Measurements from ENCODE around the gene KRTAP2-2. TPM values are rescaled to one million over a fixed set of nuclear protein-coding genes. Genes with fewer than 3 reads are reported as not detected.

Gene KRTAP2-2
- total RNA-seq, 1 donor from 2014 or later: not detected

GRCh38 chr17:41015454-41015853, 39.6 kb downstream of the KRTAP2-2 start:
- Mint-ChIP-seq H3K4me1 (no peaks in the 10 kb centered on the region), H3K36me3 (no peaks in the 10 kb centered on the region), H3K4me3 (no peak overlapping the region), H3K9me3 (no peaks in the 10 kb centered on the region), H3K27me3 (ENCODE audit: insufficient read depth, low read depth) (no peaks in the 10 kb centered on the region), H3K27ac (no peak overlapping the region)
- Histone ChIP-seq H3K36me3 (no peaks in the 10 kb centered on the region), H4K20me1 (ENCODE audit: low read depth) (no peaks in the 10 kb centered on the region), H3F3A (ENCODE audit: low read depth) (no peaks in the 10 kb centered on the region), H3K27ac (no peak overlapping the region), H3K9me3 (ENCODE audit: low read depth) (no peaks in the 10 kb centered on the region), H3K9ac (no peak overlapping the region), H3K4me1 (no peaks in the 10 kb centered on the region), H3K4me2 (no peak overlapping the region), H3K79me2 (ENCODE audit: low read depth) (no peaks in the 10 kb centered on the region), H3K4me3 (no peak overlapping the region), H2AFZ (replicated peaks) (no peak overlapping the region), H3K27me3 (no peaks in the 10 kb centered on the region)
- no peak for DNase-seq (ENCODE audit: low spot score)
- TF ChIP-seq EZH2phosphoT487 (IDR thresholded peaks at IDR 0.05) (no peak), EZH2 (IDR thresholded peaks at IDR 0.05) (no peak)
- TF ChIP-seq, protein P1, sequence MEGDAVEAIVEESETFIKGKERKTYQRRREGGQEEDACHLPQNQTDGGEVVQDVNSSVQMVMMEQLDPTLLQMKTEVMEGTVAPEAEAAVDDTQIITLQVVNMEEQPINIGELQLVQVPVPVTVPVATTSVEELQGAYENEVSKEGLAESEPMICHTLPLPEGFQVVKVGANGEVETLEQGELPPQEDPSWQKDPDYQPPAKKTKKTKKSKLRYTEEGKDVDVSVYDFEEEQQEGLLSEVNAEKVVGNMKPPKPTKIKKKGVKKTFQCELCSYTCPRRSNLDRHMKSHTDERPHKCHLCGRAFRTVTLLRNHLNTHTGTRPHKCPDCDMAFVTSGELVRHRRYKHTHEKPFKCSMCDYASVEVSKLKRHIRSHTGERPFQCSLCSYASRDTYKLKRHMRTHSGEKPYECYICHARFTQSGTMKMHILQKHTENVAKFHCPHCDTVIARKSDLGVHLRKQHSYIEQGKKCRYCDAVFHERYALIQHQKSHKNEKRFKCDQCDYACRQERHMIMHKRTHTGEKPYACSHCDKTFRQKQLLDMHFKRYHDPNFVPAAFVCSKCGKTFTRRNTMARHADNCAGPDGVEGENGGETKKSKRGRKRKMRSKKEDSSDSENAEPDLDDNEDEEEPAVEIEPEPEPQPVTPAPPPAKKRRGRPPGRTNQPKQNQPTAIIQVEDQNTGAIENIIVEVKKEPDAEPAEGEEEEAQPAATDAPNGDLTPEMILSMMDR (IDR thresholded peaks at IDR 0.05): no peak

DNA sequence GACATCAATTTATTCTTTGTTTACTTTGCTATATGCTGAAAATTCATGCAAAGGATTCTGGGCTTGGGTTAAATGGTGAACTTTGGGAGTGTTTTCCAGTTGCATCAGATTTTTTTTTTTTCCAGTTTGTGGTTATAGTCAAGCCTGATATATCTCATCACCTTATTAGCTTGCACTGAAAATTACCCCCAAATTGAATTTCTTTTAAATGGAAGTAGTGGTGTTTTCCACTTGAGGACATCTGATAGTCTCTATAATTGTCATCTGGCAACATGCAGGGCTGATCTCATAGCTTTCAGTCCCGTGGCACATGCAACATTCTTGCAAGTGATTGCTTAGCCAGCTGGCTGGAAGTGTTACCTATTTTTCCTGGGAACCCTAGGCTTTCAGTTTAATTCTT, 41.4 kb downstream of the KRTAP2-2 start:
- H3K9me3 ChIP-seq (ENCODE audit: low read depth): no peaks in the 10 kb centered on the region
- no peaks in the 10 kb centered on the region for H4K20me1 ChIP-seq (ENCODE audit: low read depth)
- H3K4me2 ChIP-seq: no peak overlapping the region
- H2AFZ ChIP-seq (replicated peaks): no peak overlapping the region
- H3K4me3 ChIP-seq: no peak overlapping the region
- H3K27ac ChIP-seq: no peak overlapping the region
- Mint-ChIP-seq H3K27me3 (ENCODE audit: insufficient read depth, low read depth) (no peaks in the 10 kb centered on the region), H3K27ac (no peak overlapping the region), H3K4me1 (no peaks in the 10 kb centered on the region), H3K9me3 (no peaks in the 10 kb centered on the region), H3K36me3 (no peaks in the 10 kb centered on the region), H3K4me3 (no peak overlapping the region)
- H3K36me3 ChIP-seq: no peaks in the 10 kb centered on the region
- TF ChIP-seq EZH2phosphoT487 (IDR thresholded peaks at IDR 0.05): no peak
- TF ChIP-seq EZH2 (IDR thresholded peaks at IDR 0.05): no peak
- TF ChIP-seq, protein P1 (IDR thresholded peaks at IDR 0.05): no peak
- H3F3A ChIP-seq (ENCODE audit: low read depth): no peaks in the 10 kb centered on the region
- H3K27me3 ChIP-seq: no peaks in the 10 kb centered on the region
- no peak overlapping the region for H3K9ac ChIP-seq
- DNase-seq (ENCODE audit: low spot score): no peak
- H3K4me1 ChIP-seq: peaks cover 14% of the 10 kb centered on the region
- H3K79me2 ChIP-seq (ENCODE audit: low read depth): no peaks in the 10 kb centered on the region

GRCh38 chr17:41013181-41013580, 41.8 kb downstream of the KRTAP2-2 start:
- Histone ChIP-seq H3K4me2 (no peak overlapping the region), H3K4me1 (peaks cover 18% of the 10 kb centered on the region), H4K20me1 (ENCODE audit: low read depth) (no peaks in the 10 kb centered on the region), H3K27me3 (no peaks in the 10 kb centered on the region), H3F3A (ENCODE audit: low read depth) (no peaks in the 10 kb centered on the region), H3K9me3 (ENCODE audit: low read depth) (no peaks in the 10 kb centered on the region), H3K36me3 (no peaks in the 10 kb centered on the region), H3K9ac (no peak overlapping the region), H3K27ac (no peak overlapping the region), H3K79me2 (ENCODE audit: low read depth) (no peaks in the 10 kb centered on the region), H3K4me3 (no peak overlapping the region), H2AFZ (replicated peaks) (peak overlapping the region; percentile 55)
- Mint-ChIP-seq H3K27ac (no peak overlapping the region), H3K9me3 (no peaks in the 10 kb centered on the region), H3K4me1 (no peaks in the 10 kb centered on the region), H3K36me3 (no peaks in the 10 kb centered on the region), H3K27me3 (ENCODE audit: insufficient read depth, low read depth) (no peaks in the 10 kb centered on the region), H3K4me3 (no peak overlapping the region)
- DNase-seq (ENCODE audit: low spot score): no peak
- TF ChIP-seq, protein P1 (IDR thresholded peaks at IDR 0.05): no peak
- no peak for TF ChIP-seq EZH2phosphoT487 (IDR thresholded peaks at IDR 0.05)
- TF ChIP-seq EZH2 (IDR thresholded peaks at IDR 0.05): no peak

Data from neural progenitor cell (in vitro differentiated cells).